ENCODE data around the gene ADAMTS12. TPM values are rescaled to one million over a fixed set of nuclear protein-coding genes. Genes with fewer than 3 reads are reported as not detected.
A peak's percentile ranks its signal among the peaks of the same experiment; 100 is the strongest.

Gene ADAMTS12
- total RNA-seq, 4 donors from 2014 or later: 0.49 to 3.1 (median 2.5) TPM

DNA sequence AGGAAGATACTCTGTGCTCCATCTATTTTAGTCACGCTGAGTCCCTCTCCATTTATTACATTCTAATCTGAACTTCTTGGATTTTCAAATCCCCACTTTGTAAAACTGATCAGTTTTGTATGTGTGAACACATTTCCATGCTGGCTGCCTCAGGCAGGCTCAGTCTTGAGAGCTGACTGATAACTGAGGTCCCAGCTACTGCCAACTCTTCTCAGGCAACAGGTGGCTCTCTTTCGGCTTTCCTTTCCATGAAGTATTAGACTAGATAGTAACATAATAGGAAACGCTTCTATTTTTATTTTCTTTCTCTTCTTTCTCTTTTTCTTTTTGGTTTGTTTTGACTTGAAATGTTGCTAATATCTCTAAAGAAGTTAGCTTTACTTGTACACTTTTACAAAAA lies 312.6 kb downstream of the ADAMTS12 start:
- Histone ChIP-seq H3K27ac (no peak overlapping the region), H3K9me3 (no peaks in the 10 kb centered on the region), H3K36me3 (no peaks in the 10 kb centered on the region), H3K4me1 (no peaks in the 10 kb centered on the region), H3K4me3 (no peak overlapping the region), H3K27me3 (no peaks in the 10 kb centered on the region)
- ATAC-seq (no peak), DNase-seq (no peak)
- intact Hi-C loops (cut with DNase I; ENCODE audit: low total_unique reads): no loop called here
- in situ Hi-C loops (cut with MboI; ENCODE audit: low sequenced_read_pairs in 4 of 4): no loop called here
- TF ChIP-seq CTCF (IDR thresholded peaks at IDR 0.05 in 4 of 5, conservative IDR thresholded peaks at IDR 0.05 in 1 of 5) (no peak), POLR2A (IDR thresholded peaks at IDR 0.05) (no peak)

DNA sequence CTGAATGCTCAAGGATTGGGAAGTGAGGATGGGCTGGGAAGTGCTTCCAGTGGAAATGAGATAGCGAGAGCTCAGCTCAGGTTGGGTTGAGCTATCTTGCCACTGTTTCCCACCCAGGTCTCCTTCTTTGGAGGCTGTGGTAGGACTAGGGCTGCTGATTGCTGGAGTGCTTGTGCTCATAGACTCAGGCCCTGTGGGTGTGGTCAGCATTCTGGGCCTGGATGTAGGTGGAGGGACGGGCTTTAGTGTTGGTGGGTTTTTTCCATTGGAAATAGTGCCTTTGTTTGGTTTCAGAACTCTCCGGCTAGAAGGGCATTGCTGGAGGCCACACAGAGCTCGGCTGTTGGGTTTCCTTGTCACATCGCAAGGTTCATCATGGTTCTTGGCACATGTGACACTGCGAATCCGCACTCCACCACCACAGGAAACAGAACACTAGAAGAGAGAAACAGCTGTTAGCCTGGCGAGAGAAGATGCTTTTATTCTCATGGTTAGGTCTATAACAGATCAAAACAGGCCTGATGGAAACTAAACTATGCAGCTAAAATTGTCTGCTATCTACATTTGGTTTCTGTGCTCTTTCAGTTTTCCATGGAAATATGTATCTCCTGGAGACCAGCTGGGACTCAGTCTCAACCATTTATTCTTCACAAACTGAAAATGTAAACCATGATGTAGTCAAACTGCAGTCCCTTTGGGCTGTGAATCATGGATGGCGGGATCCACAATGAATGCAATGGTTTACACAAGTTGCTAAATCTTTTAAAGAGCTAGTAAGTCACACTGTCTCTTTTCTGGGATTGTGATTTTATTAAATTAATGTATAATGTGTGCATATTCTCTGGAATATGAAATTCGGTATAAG lies 314.8 kb downstream of the ADAMTS12 start:
- in situ Hi-C loops (cut with MboI; ENCODE audit: low sequenced_read_pairs in 4 of 4) (no loop called here), intact Hi-C loops (cut with DNase I; ENCODE audit: low total_unique reads) (no loop called here)
- Histone ChIP-seq H3K27me3 (no peaks in the 10 kb centered on the region), H3K27ac (no peak overlapping the region), H3K4me1 (no peaks in the 10 kb centered on the region), H3K9me3 (no peaks in the 10 kb centered on the region), H3K4me3 (no peak overlapping the region), H3K36me3 (no peaks in the 10 kb centered on the region)
- TF ChIP-seq POLR2A (IDR thresholded peaks at IDR 0.05) (no peak), CTCF (IDR thresholded peaks at IDR 0.05 in 4 of 5, conservative IDR thresholded peaks at IDR 0.05 in 1 of 5) (no peak)
- DNase-seq (no peak), ATAC-seq (no peak)

DNA sequence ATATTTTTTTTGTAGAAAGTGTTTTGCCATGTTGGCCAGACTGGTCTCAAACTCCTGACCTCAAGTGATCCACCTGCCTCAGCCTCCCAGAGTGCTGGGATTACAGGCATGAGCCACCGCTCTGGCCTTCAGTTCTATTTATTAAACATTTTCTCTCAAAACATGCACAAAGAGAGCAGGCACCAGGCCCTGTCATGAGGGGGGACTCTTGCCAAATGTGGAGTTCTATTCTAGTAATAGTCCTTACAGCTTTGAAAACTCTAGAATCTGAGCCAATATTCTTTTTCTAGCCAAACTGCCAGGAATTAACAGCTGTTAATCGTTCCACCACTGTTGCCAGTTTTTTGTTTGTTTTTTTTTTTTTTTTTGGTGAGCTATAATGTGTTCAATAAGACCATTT lies 326.5 kb downstream of the ADAMTS12 start:
- no peak for TF ChIP-seq POLR2A (IDR thresholded peaks at IDR 0.05)
- no peak for TF ChIP-seq CTCF (IDR thresholded peaks at IDR 0.05 in 4 of 5, conservative IDR thresholded peaks at IDR 0.05 in 1 of 5)
- intact Hi-C loops (cut with DNase I; ENCODE audit: low total_unique reads) (no loop called here), in situ Hi-C loops (cut with MboI; ENCODE audit: low sequenced_read_pairs in 4 of 4) (no loop called here)
- Histone ChIP-seq H3K4me3 (no peak overlapping the region), H3K27me3 (no peaks in the 10 kb centered on the region), H3K27ac (no peak overlapping the region), H3K9me3 (no peaks in the 10 kb centered on the region), H3K4me1 (peaks cover 0 to 17% of the 10 kb centered on the region in 2 donors), H3K36me3 (no peaks in the 10 kb centered on the region)
- ATAC-seq: no peak
- peak in 1 of 2 donors; percentile 23 for DNase-seq

GRCh38 chr5:33563983-33564908 lies 327.5 kb downstream of the ADAMTS12 start:
- Histone ChIP-seq H3K27me3 (no peaks in the 10 kb centered on the region), H3K4me3 (no peak overlapping the region), H3K36me3 (no peaks in the 10 kb centered on the region), H3K27ac (no peak overlapping the region), H3K9me3 (no peaks in the 10 kb centered on the region), H3K4me1 (peaks cover 0 to 17% of the 10 kb centered on the region in 2 donors)
- in situ Hi-C loops (cut with MboI; ENCODE audit: low sequenced_read_pairs in 4 of 4): no loop called here
- no peak for DNase-seq
- ATAC-seq: no peak
- intact Hi-C loops (cut with DNase I; ENCODE audit: low total_unique reads): no loop called here
- TF ChIP-seq POLR2A (IDR thresholded peaks at IDR 0.05): no peak
- TF ChIP-seq CTCF (IDR thresholded peaks at IDR 0.05 in 4 of 5, conservative IDR thresholded peaks at IDR 0.05 in 1 of 5): no peak
